GM18511 (cell line): ENCODE data around the gene PRRT4.

Source experiments
- ATAC-seq: cut with Tn5 transposase; IDR thresholded peaks from one replicate; pipeline ENCODE4 v1.9.1; 2021; ENCODE audit warnings: mild to moderate bottlenecking, moderate library complexity; ENCODE audit not compliant: unreplicated experiment

The PRRT4 gene

GRCh38 chr7:128302139-128302538, 59.4 kb downstream of the PRRT4 start:
- ATAC-seq: no peak
